HL-60 (cell line): ENCODE measurements around the gene C19orf53.

Experiments used
- TF ChIP-seq, protein P1 (sequence below): IDR thresholded peaks from 2 replicates; pipeline ENCODE4 v1.6.1; 2012; ENCODE audit warnings: low read depth; ENCODE audit not compliant: insufficient replicate concordance
- TF ChIP-seq, protein P2 (sequence below): IDR thresholded peaks from one replicate; pipeline ENCODE4 v1.5.1; 2011; ENCODE audit warnings: low read length, control low read depth, inconsistent platforms; ENCODE audit not compliant: insufficient read depth

DNA sequence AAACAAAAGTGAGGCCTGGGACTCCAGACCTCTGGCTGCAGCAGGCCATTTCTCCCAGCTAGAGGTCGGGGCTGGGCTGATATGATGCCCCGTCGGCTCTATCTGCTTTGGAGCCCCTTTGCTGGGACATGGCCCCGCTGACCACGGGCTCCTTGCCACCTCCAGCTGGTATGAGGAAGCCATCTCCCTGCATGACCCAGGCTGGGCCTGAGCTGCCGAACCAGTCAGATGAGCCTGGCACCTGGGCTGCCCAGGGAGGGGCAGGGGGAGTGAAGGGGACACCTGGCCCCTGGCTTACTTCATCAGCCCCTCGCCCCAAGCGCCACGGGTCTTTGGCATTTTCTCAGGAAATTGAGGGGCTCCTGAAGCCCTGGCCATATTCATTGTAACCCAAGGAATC lies 28.8 kb downstream of the C19orf53 start:
- TF ChIP-seq, protein P1, sequence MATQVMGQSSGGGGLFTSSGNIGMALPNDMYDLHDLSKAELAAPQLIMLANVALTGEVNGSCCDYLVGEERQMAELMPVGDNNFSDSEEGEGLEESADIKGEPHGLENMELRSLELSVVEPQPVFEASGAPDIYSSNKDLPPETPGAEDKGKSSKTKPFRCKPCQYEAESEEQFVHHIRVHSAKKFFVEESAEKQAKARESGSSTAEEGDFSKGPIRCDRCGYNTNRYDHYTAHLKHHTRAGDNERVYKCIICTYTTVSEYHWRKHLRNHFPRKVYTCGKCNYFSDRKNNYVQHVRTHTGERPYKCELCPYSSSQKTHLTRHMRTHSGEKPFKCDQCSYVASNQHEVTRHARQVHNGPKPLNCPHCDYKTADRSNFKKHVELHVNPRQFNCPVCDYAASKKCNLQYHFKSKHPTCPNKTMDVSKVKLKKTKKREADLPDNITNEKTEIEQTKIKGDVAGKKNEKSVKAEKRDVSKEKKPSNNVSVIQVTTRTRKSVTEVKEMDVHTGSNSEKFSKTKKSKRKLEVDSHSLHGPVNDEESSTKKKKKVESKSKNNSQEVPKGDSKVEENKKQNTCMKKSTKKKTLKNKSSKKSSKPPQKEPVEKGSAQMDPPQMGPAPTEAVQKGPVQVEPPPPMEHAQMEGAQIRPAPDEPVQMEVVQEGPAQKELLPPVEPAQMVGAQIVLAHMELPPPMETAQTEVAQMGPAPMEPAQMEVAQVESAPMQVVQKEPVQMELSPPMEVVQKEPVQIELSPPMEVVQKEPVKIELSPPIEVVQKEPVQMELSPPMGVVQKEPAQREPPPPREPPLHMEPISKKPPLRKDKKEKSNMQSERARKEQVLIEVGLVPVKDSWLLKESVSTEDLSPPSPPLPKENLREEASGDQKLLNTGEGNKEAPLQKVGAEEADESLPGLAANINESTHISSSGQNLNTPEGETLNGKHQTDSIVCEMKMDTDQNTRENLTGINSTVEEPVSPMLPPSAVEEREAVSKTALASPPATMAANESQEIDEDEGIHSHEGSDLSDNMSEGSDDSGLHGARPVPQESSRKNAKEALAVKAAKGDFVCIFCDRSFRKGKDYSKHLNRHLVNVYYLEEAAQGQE = no peak
- TF ChIP-seq, protein P2, sequence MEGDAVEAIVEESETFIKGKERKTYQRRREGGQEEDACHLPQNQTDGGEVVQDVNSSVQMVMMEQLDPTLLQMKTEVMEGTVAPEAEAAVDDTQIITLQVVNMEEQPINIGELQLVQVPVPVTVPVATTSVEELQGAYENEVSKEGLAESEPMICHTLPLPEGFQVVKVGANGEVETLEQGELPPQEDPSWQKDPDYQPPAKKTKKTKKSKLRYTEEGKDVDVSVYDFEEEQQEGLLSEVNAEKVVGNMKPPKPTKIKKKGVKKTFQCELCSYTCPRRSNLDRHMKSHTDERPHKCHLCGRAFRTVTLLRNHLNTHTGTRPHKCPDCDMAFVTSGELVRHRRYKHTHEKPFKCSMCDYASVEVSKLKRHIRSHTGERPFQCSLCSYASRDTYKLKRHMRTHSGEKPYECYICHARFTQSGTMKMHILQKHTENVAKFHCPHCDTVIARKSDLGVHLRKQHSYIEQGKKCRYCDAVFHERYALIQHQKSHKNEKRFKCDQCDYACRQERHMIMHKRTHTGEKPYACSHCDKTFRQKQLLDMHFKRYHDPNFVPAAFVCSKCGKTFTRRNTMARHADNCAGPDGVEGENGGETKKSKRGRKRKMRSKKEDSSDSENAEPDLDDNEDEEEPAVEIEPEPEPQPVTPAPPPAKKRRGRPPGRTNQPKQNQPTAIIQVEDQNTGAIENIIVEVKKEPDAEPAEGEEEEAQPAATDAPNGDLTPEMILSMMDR = no peak
